ENCODE results near the gene IRAK1. TPM values are rescaled to one million over a fixed set of nuclear protein-coding genes. Genes with fewer than 3 reads are reported as not detected.
A peak's percentile ranks its signal among the peaks of the same experiment; 100 is the strongest.

Gene IRAK1
- polyA plus RNA-seq (2014; cell fraction: cytosol; rRNA removed), result 0.21 and 1.0 TPM in 2 replicates
- 2.3 and 4.7 TPM in 2 replicates for polyA plus RNA-seq (2014; cell fraction: nucleus; rRNA removed)

GRCh38 chrX:154019633-154020528 is at the start of gene IRAK1:
IRAK1 (minus strand) TSS chrX:154019902; CDS start chrX:154019812, 90 bp downstream.
- DNase-seq (ENCODE audit: low spot score), result no peak

DNA sequence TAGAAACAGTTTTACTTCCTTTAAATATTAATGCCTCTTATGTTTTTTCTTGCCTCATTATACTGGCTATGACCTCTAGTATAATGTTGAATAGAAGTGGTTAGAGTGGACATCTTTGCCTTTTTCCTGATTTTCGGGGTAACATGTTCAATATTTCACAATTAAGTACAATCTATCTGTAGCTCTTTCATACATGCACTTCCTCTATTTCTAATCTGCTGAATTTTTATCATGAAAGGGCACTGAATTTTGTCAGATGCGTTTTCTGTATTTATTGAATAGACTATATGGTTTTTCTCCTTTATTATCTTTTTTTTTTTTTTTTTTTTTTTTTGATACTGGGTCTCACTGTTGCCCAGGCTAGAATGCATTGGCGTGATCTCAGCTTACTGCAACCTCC is 48.9 kb upstream of the IRAK1 start:
- DNase-seq (ENCODE audit: low spot score), result no peak

DNA sequence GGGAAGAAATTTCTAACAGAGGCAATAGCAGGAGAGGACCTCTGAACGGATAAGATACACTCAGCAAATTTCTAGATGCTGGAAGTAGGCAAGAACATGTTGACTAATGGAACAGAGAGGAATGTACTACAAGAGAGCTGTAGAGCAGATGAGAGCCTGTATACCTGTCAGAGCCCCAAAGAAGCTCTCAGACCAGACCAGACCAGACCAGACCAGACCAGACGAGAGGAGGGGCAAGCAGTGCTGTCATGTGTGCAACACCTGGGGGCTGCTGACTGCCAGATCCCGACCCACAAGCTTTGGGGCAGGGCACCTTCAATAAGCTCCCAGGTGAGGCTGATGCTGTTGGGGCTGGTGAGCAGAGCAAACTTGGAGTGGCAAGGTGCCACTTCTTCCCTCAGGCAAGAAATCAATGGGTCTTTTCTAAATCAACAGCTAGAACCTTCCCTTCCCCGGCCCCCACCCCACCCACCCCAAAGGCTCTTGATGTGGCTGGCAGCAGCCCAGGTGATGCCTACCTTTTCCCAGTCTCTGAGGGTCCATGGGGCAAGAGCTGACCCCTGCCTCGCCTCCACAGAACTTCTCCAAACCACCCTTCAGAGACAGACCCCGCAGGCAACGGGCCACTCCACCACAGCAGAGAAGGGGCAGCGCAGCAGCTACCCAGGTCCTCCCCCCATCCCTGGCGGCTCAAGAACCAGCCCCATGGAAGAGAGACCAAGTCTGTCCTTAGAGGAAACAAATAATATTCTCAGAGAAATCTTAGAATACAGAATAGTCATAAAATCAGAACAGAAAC is 45.1 kb upstream of the IRAK1 start:
- no peak for DNase-seq (ENCODE audit: low spot score)

DNA sequence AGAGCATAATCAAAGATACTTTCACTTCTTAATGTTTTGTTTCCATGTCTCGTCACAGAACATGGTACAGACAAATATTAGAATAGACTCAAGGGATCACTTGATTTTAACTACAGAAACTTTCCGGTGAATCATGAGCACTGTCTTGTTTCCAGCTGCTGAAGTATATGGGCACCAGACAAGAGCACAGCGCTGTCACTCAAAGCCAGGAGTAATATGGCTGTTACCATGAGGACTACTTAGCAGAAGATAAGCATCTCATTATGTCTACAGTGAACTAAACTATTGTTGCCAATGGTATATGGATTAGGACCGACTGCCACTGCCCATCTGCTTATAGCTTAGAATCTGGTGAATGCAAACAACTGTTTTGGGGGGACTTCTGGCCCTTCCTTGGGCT is 43.5 kb upstream of the IRAK1 start:
- peak; percentile 17 for DNase-seq (ENCODE audit: low spot score)

- DNase-seq (ENCODE audit: low spot score), result no peak
These were observed 42.1 kb upstream of the IRAK1 start for GRCh38 chrX:154061801-154062200.

GRCh38 chrX:154059729-154060245 is 40.1 kb upstream of the IRAK1 start:
- DNase-seq (ENCODE audit: low spot score), result no peak

DNA sequence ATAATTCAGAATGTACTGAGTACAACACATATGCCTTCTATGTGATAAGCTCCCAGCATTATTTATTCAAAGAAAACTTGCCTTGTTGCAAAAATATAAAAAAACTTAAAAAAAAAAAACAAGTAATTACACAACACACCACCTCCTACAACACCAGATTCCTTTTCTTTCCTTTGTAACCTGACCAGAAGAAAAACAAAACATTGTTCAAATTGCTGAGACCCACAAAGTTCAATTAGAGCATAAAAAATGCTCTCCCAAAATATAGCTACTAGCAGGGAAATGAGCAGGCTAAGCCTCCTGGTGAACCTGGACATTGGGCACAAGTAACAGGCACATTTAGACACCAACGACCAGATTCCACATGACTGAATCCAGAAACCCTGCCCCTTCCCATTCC is 39.5 kb upstream of the IRAK1 start:
- no peak for DNase-seq (ENCODE audit: low spot score)

DNA sequence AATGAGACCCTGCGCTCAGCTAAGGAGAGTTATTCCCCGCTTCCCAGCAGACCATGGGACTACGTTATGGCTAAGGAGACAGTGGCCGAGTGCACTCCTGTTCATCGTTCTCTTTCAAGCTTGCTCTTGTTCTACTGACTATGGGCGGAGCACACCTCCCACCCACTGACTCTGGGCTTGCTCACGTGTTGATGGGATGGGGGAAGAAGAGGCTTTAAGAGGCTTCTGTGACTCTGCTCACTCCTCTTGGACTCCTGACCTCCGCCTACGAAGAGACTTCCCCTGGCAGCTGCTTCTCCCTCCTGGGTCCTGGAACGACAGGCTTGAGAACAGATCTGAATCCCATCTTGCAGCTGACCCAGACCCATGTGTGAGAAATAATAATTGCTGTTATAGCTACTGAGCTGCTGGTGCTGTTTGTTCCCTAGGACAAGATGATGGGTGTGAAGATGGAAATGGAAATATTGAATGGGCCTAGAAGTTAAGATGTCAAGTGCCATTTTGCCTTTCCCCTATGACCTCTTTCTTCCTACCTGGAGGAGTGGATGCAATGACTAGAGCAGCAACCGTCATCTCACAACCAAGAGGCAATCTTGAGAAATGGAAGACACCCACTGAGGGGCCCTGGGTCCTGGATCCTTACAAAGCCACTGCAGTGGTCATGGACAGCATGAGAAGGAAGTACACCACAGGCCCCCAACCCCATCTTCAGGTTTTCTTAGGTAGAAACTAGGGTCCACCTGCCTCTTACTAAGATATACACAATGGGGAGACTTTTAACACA is 38.7 kb upstream of the IRAK1 start:
- no peak for DNase-seq (ENCODE audit: low spot score)

- DNase-seq (ENCODE audit: low spot score), result no peak
These were observed 38.1 kb upstream of the IRAK1 start for GRCh38 chrX:154057791-154058190.

- DNase-seq (ENCODE audit: low spot score), result no peak
These were observed 37.1 kb upstream of the IRAK1 start for GRCh38 chrX:154056770-154057241.

DNA sequence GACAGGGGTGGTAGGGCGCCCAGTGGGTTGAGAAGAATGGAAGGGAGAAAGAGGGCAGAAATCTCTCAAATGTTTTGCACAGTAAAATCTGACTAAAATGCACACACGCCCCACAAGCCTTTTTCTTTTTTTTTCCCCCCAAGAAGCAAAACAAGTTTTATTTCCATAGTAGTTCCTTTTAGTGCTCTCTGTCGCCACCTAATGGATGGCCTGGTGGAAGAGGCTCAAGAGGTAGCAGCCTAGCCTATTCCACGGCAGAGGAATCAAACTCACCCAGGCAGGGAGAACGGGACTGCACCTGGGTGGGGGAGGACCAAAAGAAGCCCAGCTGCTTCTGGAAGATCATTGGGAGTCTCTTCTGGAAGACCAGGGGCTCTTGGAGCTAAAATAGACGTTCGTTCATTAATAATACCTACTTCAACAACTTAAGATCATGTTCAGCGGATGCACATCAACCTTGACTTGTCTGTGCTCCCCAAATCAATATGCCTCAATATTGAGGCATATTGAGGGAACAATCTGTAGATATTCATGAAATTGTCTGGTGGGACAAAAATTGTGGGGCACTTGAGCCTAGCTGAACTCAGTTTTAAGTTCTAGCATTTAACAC is 31.6 kb upstream of the IRAK1 start:
- DNase-seq (ENCODE audit: low spot score), result peak; percentile 42

GRCh38 chrX:154050113-154050495 is 30.4 kb upstream of the IRAK1 start:
- DNase-seq (ENCODE audit: low spot score), result no peak

DNA sequence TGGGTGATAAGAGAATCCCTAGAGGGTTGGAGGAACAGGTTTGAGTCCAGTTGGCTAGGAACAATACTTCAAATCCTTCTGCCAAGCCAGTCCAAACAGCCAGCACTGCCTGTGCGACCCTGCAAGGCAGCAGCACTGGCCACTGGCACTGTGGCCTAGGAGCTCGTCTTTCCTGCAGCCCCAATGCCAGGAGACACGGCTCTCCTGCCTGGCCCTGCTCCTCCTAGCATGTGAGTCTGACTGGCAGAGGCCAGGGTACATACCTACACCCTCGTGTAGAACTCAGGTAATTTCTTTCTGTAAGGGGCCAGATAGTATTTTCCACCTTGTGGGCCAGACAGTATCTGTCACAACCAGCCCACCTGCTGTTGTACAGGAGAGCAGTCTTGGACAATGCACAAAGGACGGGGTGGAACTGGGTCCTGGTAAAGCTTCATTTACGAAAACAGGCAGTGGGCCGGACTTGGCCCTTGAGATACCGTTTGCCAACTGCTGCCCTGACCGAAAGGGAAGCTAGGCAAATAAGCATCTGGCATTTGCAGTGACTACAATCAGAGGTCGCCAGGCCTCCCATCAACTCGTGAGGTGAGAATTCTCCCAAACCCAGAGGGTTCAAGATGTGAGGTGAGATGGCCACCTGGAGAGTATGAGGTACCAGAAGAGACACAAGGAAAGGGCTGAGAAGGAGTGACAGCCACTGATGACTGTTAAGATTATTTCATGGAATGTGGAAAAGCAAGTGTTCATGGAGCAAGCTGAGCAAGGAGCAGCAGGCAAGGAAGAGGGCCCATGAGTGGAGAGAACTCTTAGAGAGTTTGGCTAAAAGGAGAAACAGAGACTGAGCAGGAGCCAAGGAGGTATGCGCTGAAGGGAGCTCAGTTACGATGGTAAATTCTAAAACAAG is 29.8 kb upstream of the IRAK1 start:
- no peak for DNase-seq (ENCODE audit: low spot score)

DNA sequence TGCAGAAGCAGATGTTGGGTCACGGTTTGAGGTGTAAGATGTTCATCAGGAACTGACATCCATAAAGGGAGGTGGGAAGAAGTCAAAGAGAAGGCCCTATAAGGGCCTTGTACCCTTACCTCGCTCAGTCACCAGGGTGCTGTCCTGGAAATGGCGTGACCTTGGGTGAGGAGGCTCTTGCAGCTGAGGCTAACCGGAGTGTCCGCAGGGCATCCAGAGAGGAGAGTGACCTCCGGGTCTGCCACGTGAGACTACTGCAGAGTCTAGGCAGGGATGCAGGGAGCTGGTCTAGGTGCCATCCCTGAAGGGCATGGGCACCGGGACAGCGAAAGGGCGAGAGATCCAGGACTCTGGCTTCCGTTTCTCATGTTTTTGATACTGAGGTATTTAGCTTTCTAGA is 28.7 kb upstream of the IRAK1 start:
- DNase-seq (ENCODE audit: low spot score), result no peak

- no peak for DNase-seq (ENCODE audit: low spot score)
These were observed 27.4 kb upstream of the IRAK1 start for GRCh38 chrX:154046940-154047610.

GRCh38 chrX:154046031-154046781 is 26.5 kb upstream of the IRAK1 start:
- no peak for DNase-seq (ENCODE audit: low spot score)

DNA sequence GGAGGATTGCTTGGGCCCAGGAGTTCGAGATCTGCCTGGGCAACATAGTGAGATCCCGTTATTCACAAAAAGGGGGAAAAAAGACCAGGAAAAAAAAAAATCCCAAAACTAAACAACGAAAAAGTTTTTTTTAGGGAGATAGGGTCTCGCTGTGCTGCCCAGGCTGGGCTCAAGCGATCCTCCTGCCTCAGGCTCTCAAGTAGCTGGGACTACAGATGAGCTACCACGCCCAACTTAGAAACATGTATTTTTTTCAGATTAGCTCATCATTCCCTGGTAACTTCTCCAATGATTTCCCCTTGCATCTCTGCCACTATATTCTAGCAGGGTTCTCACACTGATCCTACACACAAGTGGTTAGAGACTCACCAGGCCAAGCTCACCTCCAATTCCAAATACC is 24.4 kb upstream of the IRAK1 start:
- no peak for DNase-seq (ENCODE audit: low spot score)

GRCh38 chrX:154043003-154043763 is 23.5 kb upstream of the IRAK1 start:
- no peak for DNase-seq (ENCODE audit: low spot score)

Measured in SK-N-DZ (cell line).